Stomach smooth muscle (tissue), 2 donors: Measurements from ENCODE around the gene FGD4.

ENCODE experiments used
- H3K27ac ChIP-seq: one replicate; pipeline ENCODE4 v1.7.0; 2013; ENCODE audit warnings: mild to moderate bottlenecking, low read length, inconsistent platforms
- H3K27me3 ChIP-seq, 2 donors: one replicate each; pipeline ENCODE4 v1.7.0; 2013; ENCODE audit warnings: low read length in 2 of 2; ENCODE audit not compliant: insufficient read depth in 2 of 2, control insufficient read depth in 1 of 2
- H3K36me3 ChIP-seq, 2 donors: one replicate each; pipeline ENCODE4 v1.7.0; 2013; ENCODE audit warnings: low read length in 2 of 2; ENCODE audit not compliant: control insufficient read depth in 2 of 2, insufficient read depth in 2 of 2
- H3K4me1 ChIP-seq: one replicate; pipeline ENCODE4 v1.7.0; 2013; ENCODE audit warnings: low read length; ENCODE audit not compliant: control insufficient read depth, insufficient read depth
- H3K4me3 ChIP-seq, 2 donors: one replicate each; pipeline ENCODE4 v1.7.0; 2013; ENCODE audit warnings: low read length in 2 of 2
- H3K9ac ChIP-seq, 2 donors: one replicate each; pipeline ENCODE4 v1.7.0; 2013; ENCODE audit warnings: low read length in 2 of 2, mild to moderate bottlenecking in 1 of 2
- H3K9me3 ChIP-seq, 2 donors: one replicate each; pipeline ENCODE4 v1.7.0; 2013; ENCODE audit warnings: low read length in 2 of 2; ENCODE audit not compliant: control insufficient read depth in 2 of 2
- donor health status: healthy.
- donor health status: Pancreatic carcinoma.

FGD4 gene

DNA sequence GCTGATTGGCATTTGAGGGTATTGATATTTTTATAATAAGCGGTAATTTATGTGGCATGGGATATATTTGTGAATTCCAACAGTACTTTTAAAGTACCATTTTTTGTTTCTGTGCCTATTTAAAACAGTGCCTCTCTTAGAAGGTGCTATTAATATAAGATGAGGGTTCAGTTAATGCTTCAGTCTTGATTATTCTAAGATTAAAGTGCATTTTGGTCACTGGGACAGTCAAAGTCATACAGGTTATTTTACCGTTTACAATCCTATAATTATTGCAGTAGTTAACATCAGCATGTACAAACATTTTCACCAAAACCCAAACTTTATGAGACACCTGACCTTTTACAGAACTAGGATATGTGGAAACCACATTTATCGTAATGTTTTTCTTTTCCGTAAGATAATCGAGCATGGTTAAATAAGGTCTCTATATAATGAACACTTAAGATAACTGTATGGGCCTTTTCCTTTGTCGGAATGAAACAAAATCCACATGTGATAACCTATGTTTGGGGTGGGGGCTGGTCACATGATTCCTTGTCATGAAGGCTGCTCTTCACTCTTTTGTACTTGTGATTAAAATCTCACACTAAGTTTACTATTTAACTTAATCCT lies 242.0 kb downstream of the FGD4 start:
- no peaks in the 10 kb centered on the region for H3K9me3 ChIP-seq

DNA sequence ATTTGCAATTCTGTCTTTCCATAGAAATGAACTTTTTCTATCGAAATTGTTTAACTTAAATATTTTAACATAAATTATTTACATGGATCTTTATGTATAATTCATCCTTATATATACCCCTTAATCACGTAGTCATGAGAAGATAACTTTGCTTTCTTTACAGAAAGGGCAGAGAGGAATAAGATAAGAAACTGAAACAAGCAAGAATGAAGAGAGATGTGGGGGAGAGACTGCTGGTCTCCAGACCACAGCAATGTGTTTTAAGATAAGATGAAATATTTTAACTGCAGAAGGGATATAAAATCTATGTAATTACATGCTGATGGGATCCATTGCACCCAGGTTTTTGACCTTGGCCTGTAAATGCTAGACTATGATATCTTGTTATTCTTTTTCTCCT lies 245.1 kb downstream of the FGD4 start:
- H3K27ac ChIP-seq = no peak overlapping the region
- H3K9me3 ChIP-seq = no peaks in the 10 kb centered on the region
- H3K4me3 ChIP-seq = no peak overlapping the region
- peaks cover 13 to 29% of the 10 kb centered on the region in 2 donors for H3K36me3 ChIP-seq
- H3K9ac ChIP-seq = no peak overlapping the region
- no peaks in the 10 kb centered on the region for H3K4me1 ChIP-seq
- H3K27me3 ChIP-seq = no peaks in the 10 kb centered on the region

More for the DNA sequence above, 242.0 kb downstream of the FGD4 start:
- no peak overlapping the region for H3K4me3 ChIP-seq
- no peak overlapping the region for H3K27ac ChIP-seq
- no peaks in the 10 kb centered on the region for H3K4me1 ChIP-seq
- H3K36me3 ChIP-seq = peaks cover 23 to 39% of the 10 kb centered on the region in 2 donors
- no peaks in the 10 kb centered on the region for H3K27me3 ChIP-seq
- H3K9ac ChIP-seq = no peak overlapping the region

DNA sequence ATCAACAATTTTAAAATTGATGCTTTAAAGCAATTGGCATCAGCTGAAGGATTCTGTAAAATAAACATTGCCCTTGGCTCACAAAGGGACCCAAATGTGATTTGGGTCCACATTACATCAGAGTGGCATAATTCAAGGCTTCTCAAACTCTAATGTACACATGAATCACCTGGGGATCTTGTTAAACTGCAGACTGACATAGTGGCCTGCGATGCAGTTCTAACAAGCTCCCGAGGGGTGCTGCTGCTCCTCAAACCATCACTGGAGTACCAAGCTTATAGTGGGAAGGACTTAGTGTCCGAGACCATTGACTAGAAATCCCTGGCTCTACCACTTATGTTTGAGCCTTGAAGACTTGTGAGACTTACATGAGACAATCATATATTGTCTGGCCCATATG lies 247.9 kb downstream of the FGD4 start:
- Histone ChIP-seq H3K9ac (no peak overlapping the region), H3K36me3 (peaks cover 3% of the 10 kb centered on the region in 2 donors), H3K4me1 (no peaks in the 10 kb centered on the region), H3K9me3 (no peaks in the 10 kb centered on the region), H3K4me3 (no peak overlapping the region), H3K27ac (no peak overlapping the region), H3K27me3 (no peaks in the 10 kb centered on the region)

DNA sequence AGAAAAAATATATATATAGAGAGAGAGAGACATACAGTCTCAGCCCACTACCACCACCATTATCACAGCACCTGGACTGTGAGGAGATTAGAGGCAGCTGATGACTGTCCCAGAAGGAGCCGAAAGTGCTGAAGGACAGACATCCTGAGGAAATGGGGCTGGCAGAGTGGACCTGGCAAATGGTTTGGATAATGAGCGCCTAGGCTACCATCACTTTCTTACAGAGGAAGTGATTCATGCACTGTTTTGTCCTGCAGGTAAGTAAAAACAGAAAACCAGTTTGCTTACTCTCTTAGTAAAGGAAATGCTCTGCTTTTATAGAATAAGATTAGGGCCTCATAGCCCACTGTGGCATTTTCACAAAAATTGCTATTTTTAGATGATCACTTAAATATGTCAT lies 251.2 kb downstream of the FGD4 start:
- Histone ChIP-seq H3K36me3 (peaks cover 0 to 3% of the 10 kb centered on the region in 2 donors), H3K4me3 (no peak overlapping the region), H3K9ac (no peak overlapping the region), H3K27ac (no peak overlapping the region), H3K4me1 (no peaks in the 10 kb centered on the region), H3K27me3 (no peaks in the 10 kb centered on the region), H3K9me3 (no peaks in the 10 kb centered on the region)

DNA sequence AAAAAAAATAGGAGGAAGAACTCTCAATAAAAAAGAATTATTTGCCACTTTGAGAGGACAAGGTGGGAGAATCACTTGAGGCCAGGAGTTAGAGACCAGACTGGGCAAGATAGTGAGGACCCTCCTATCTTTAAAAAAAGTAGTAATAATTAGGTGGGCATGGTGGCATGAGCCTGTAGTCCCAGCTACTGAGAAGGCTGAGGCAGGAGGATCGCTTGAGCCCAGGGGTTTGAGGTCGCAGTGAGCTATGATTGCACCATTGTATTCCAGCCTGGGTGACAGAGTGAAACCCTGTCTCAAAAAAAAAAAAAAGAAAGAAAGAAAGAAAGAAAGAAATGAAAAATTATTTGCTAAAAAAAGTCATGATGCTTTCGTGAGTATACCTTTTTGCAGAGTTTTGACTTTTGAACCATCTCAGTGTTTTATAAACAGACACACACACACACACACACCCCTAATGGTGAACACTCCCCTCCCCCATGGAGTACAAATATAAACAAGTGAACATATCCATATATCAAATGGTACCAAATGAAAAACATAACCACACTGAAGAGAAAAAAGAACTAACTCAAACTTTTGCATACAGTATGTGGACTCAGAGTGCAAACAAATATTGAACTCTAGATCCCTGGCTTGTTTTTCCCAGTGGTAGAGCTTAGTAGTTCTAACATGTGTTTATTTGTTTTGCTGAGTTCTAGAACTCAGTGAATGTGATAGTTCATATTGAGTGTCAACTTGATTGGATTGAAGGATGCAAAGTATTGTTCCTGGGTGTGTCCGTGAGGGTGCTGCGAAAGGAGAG lies 252.0 kb downstream of the FGD4 start:
- H3K9ac ChIP-seq = no peak overlapping the region

DNA sequence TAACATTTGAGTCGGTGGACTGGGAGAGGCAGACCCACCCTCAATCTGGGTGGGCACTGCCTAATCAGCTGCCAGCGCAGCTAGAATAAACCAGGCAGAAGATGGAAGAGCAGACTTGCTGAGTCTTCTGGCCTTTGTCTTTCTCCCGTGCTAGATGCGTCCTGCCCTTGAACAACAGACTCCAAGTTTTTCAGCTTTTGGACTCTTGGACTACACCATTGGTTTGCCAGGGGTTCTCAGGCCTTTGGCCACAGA lies 252.5 kb downstream of the FGD4 start:
- Histone ChIP-seq H3K9ac (no peak overlapping the region), H3K4me1 (no peaks in the 10 kb centered on the region), H3K36me3 (no peaks in the 10 kb centered on the region), H3K27me3 (no peaks in the 10 kb centered on the region), H3K27ac (no peak overlapping the region), H3K4me3 (no peak overlapping the region), H3K9me3 (no peaks in the 10 kb centered on the region)

More for the DNA sequence above, 252.0 kb downstream of the FGD4 start:
- Histone ChIP-seq H3K4me1 (no peaks in the 10 kb centered on the region), H3K9me3 (no peaks in the 10 kb centered on the region), H3K4me3 (no peak overlapping the region), H3K27me3 (no peaks in the 10 kb centered on the region), H3K36me3 (peaks cover 0 to under 1% of the 10 kb centered on the region in 2 donors), H3K27ac (no peak overlapping the region)

DNA sequence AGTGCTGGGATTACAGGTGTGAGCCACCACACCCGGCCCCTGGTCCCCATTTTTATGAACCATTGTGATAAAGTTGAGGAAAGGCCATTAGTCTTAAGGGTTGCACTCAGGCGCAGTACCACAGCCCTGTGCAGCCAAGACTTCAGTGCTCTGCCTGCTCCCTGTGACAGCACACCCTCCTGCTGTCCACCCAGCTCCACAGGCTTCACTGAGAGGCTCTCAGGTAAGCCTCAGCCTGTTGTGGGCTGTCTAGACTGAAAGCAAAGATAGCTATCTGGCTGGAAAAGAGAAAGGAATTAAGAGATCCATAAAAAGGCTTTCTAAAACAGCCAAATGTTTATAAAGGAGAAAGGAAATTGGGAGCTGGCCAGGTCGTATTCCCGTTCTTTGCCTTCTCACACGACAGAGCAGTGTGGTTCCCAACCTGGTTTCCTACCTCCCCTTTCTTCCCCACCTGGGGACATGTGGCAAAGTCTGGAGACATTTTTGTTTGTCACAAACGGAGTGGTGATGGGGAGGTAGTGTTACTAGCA lies 260.6 kb downstream of the FGD4 start:
- no peaks in the 10 kb centered on the region for H3K27me3 ChIP-seq
- peaks cover 12% of the 10 kb centered on the region for H3K4me1 ChIP-seq
- H3K36me3 ChIP-seq = no peaks in the 10 kb centered on the region
- H3K27ac ChIP-seq = no peak overlapping the region
- peak overlapping the region in 1 of 2 donors; percentile 0 for H3K4me3 ChIP-seq
- H3K9ac ChIP-seq = peak overlapping the region in 1 of 2 donors; percentile 17
- no peaks in the 10 kb centered on the region for H3K9me3 ChIP-seq

DNA sequence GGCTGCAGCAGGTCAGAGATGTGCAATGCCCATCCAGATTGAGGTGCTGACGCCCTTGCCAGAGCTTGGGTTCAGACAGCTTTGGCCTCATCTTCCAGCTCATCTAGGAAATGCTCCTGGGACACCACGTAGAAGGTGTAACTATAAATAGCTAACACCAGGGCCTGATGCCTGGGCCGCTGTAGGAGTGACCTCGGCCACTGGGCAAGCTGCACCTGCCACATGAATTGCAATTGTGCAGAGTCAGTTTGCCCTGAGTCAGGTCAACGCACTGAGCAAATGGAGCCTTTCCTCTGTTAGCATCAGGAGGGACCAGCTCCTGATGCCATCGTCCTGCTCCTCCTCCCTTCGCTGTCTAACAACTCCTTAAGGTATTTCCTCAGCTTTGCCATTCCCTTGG lies 262.3 kb downstream of the FGD4 start:
- H3K9ac ChIP-seq = no peak overlapping the region
- H3K27me3 ChIP-seq = no peaks in the 10 kb centered on the region
- H3K4me3 ChIP-seq = no peak overlapping the region
- H3K27ac ChIP-seq = no peak overlapping the region
- H3K9me3 ChIP-seq = no peaks in the 10 kb centered on the region
- peaks cover 12% of the 10 kb centered on the region for H3K4me1 ChIP-seq
- no peaks in the 10 kb centered on the region for H3K36me3 ChIP-seq

DNA sequence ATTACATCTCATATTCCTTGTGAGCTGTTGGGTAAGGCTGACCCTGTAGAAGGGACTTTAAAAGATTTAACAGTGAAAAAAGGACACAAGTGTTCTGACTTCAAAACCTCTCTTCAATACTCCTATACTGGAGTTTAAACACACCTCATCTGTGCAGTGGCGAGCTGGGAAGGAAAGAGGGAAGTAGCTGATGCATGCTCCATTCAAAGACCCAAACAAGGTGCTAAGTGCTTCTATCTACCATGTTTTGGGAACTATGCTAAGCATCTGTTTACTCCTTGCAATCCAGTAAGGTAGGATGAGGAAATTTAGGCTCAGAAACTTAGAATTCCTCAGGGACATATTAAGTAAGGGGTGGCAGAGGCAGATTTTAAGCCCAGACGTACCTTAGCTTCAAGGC lies 263.3 kb downstream of the FGD4 start:
- no peak overlapping the region for H3K4me3 ChIP-seq
- no peaks in the 10 kb centered on the region for H3K9me3 ChIP-seq
- no peaks in the 10 kb centered on the region for H3K36me3 ChIP-seq
- no peak overlapping the region for H3K27ac ChIP-seq
- H3K27me3 ChIP-seq = no peaks in the 10 kb centered on the region
- no peak overlapping the region for H3K9ac ChIP-seq
- peaks cover 12% of the 10 kb centered on the region for H3K4me1 ChIP-seq

DNA sequence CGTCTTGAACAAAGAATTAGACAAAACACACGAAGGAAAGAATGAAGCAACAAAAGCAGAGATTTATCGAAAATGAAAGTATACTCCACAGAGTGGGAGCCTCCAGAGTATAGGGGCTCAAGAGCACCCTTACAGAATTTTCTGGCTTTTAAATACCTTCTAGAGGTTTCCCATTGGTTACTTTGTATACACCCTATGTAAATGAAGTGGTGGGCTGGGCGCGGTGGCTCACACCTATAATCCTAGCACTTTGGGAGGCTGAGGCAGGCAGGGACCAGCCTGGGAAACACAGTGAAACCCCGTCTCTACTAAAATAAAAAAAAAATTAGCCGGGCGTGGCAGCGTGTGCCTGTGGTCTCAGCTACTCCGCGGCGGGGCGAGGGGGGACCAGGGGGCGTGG lies 266.7 kb downstream of the FGD4 start:
- H3K4me3 ChIP-seq = no peak overlapping the region
- H3K27me3 ChIP-seq = no peaks in the 10 kb centered on the region
- no peak overlapping the region for H3K9ac ChIP-seq
- H3K9me3 ChIP-seq = no peaks in the 10 kb centered on the region
- H3K36me3 ChIP-seq = no peaks in the 10 kb centered on the region
- no peaks in the 10 kb centered on the region for H3K4me1 ChIP-seq
- no peak overlapping the region for H3K27ac ChIP-seq

DNA sequence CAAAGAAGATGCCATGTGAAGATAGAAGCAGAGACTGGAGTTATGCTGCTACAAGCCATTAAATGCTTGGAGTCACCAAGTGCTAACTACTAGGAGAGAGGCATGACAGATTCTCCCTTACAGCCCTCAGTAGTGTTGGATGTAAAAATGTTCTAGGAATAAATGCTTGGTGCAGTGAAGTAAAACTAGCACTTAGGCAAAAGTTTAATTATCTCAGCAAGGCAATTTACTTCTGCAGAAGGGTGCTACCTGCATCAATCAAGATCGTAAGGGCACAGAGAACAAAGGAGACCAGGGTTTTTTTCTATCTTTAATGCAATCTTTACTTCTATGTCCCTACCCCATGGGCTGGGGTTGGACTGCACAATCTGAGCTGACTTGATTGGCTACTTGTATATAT lies 270.2 kb downstream of the FGD4 start:
- Histone ChIP-seq H3K27ac (no peak overlapping the region), H3K4me1 (no peaks in the 10 kb centered on the region), H3K36me3 (no peaks in the 10 kb centered on the region), H3K9ac (no peak overlapping the region), H3K27me3 (no peaks in the 10 kb centered on the region), H3K9me3 (no peaks in the 10 kb centered on the region), H3K4me3 (no peak overlapping the region)
